IMR-90 (cell line): ENCODE measurements around the gene RORC. TPM values are rescaled to one million over a fixed set of nuclear protein-coding genes. Genes with fewer than 3 reads are reported as not detected.
"Not testable (repeated sequence)": the region's sequence is repeated elsewhere in the genome, so short reads cannot be mapped to it uniquely, and the experiment has no call there.

Experiments used
- ATAC-seq: fragments of 200-7000 bp; cut with Tn5 transposase; 2 replicates; pipeline ENCODE4 v1.9.1; 2020; ENCODE audit warnings: low read depth, mild to moderate bottlenecking, moderate library complexity
- BruUV-seq: library from RNA; stranded (reverse); fragments of 400-500 nt; replicated peaks from 2 replicates; lab custom pipeline; 2021; lab: Mats Ljungman, UMichigan
- CTCF ChIA-PET: fragments of 300-600 bp; formaldehyde crosslinking; extraction: SDS; loops from one replicate; lab custom pipeline; 2021; ENCODE audit warnings: antibody characterized with exemption; lab: Yijun Ruan, JAX
- POLR2A ChIA-PET: fragments of 300-600 bp; sonication (Branson Sonifier 250); formaldehyde crosslinking; loops from one replicate; lab custom pipeline; 2022; ENCODE audit warnings: antibody characterized with exemption; ENCODE audit not compliant: unreplicated experiment; lab: Charles Lee
- DNase-seq: peaks from one replicate; pipeline ENCODE4 v3.0.0; 2013
- H2AFZ ChIP-seq: replicated peaks from 2 replicates; pipeline ENCODE3; 2013; ENCODE audit warnings: low read length, mild to moderate bottlenecking; ENCODE audit not compliant: poor library complexity
- H2AK5ac ChIP-seq: 2 replicates; pipeline ENCODE4 v1.6.1; 2013; ENCODE audit warnings: low read depth, low read length, inconsistent platforms
- H2AK9ac ChIP-seq: replicated peaks from 2 replicates; pipeline ENCODE3; 2013; ENCODE audit warnings: mild to moderate bottlenecking, low read depth, low read length, moderate library complexity; ENCODE audit not compliant: poor library complexity
- H2BK120ac ChIP-seq: 2 replicates; pipeline ENCODE4 v1.6.1; 2013; ENCODE audit warnings: low read depth, low read length, inconsistent platforms
- H2BK15ac ChIP-seq: 3 replicates; pipeline ENCODE4 v1.6.1; 2013; ENCODE audit warnings: low read depth, low read length, inconsistent platforms
- H2BK20ac ChIP-seq: 2 replicates; pipeline ENCODE4 v1.6.1; 2013; ENCODE audit warnings: low read depth, mild to moderate bottlenecking, inconsistent platforms, low read length, moderate library complexity
- H2BK5ac ChIP-seq: 2 replicates; pipeline ENCODE4 v1.6.1; 2013; ENCODE audit warnings: mild to moderate bottlenecking, low read depth, low read length, inconsistent platforms; ENCODE audit not compliant: poor library complexity, severe bottlenecking
- H3K14ac ChIP-seq: replicated peaks from 2 replicates; pipeline ENCODE4 v1.6.1; 2013; ENCODE audit warnings: low read depth, low read length, inconsistent platforms
- H3K18ac ChIP-seq: 2 replicates; pipeline ENCODE4 v1.6.1; 2013; ENCODE audit warnings: low read depth, low read length, control low read depth
- H3K23ac ChIP-seq: 2 replicates; pipeline ENCODE4 v1.6.1; 2013; ENCODE audit warnings: low read depth, low read length, inconsistent platforms
- H3K27ac ChIP-seq: 2 replicates; pipeline ENCODE4 v1.5.1; 2013; ENCODE audit warnings: mild to moderate bottlenecking, control low read depth, low read length; ENCODE audit not compliant: insufficient read depth
- H3K27me3 ChIP-seq: 2 replicates; pipeline ENCODE4 v1.6.1; 2013; ENCODE audit warnings: low read length; ENCODE audit not compliant: control insufficient read depth, insufficient read depth
- H3K36me3 ChIP-seq: 2 replicates; pipeline ENCODE4 v1.6.1; 2013; ENCODE audit warnings: low read length, mixed read lengths; ENCODE audit not compliant: control insufficient read depth, insufficient read depth
- H3K4ac ChIP-seq: 2 replicates; pipeline ENCODE4 v1.6.1; 2013; ENCODE audit warnings: low read depth, low read length, inconsistent platforms
- H3K4me1 ChIP-seq: 2 replicates; pipeline ENCODE4 v1.6.1; 2013; ENCODE audit warnings: low read length, mixed read lengths; ENCODE audit not compliant: control insufficient read depth, insufficient read depth
- H3K4me2 ChIP-seq: 2 replicates; pipeline ENCODE4 v1.6.1; 2013; ENCODE audit warnings: low read depth, mild to moderate bottlenecking, control low read depth, low read length, moderate library complexity
- H3K4me3 ChIP-seq: 2 replicates; pipeline ENCODE4 v1.5.1; 2013; ENCODE audit warnings: low read depth, mild to moderate bottlenecking, control low read depth, low read length, moderate library complexity; ENCODE audit not compliant: insufficient read depth
- H3K56ac ChIP-seq: 2 replicates; pipeline ENCODE4 v1.6.1; 2013; ENCODE audit warnings: low read length, inconsistent platforms; ENCODE audit not compliant: insufficient read depth; ENCODE audit errors: extremely low read depth
- H3K79me1 ChIP-seq, 2 experiments: 2 replicates each; pipeline ENCODE4 v1.6.1; 2013; ENCODE audit warnings: low read length in 2 of 2, inconsistent platforms in 1 of 2, low read depth in 1 of 2
- H3K9ac ChIP-seq: 2 replicates; pipeline ENCODE4 v1.6.1; 2013; ENCODE audit warnings: low read depth, low read length, control low read depth
- H3K9me1 ChIP-seq: 2 replicates; pipeline ENCODE4 v1.6.1; 2013; ENCODE audit warnings: low read length, inconsistent platforms; ENCODE audit not compliant: insufficient read depth
- H3K9me3 ChIP-seq: 2 replicates; pipeline ENCODE4 v1.6.1; 2013; ENCODE audit warnings: low read length; ENCODE audit not compliant: control insufficient read depth, insufficient read depth
- H4K20me1 ChIP-seq: 2 replicates; pipeline ENCODE4 v1.6.1; 2013; ENCODE audit warnings: low read length, inconsistent platforms; ENCODE audit not compliant: insufficient read depth
- H4K5ac ChIP-seq: 2 replicates; pipeline ENCODE4 v1.6.1; 2013; ENCODE audit warnings: mild to moderate bottlenecking, low read depth, low read length, control low read depth
- H4K8ac ChIP-seq, 2 experiments: 2 replicates each; pipeline ENCODE4 v1.6.1; 2013; ENCODE audit warnings: low read depth in 2 of 2, low read length in 2 of 2, control low read depth in 1 of 2, inconsistent platforms in 1 of 2
- H4K91ac ChIP-seq: 2 replicates; pipeline ENCODE4 v1.6.1; 2013; ENCODE audit warnings: low read depth, low read length, inconsistent platforms; ENCODE audit not compliant: insufficient read depth
- WGBS, 2 experiments: methylation state at CpG; one replicate each; pipeline versions ENCODE4 v1.1.5 to v1.1.7; 2013; ENCODE audit warnings: missing lambda C conversion rate in 2 of 2; ENCODE audit not compliant: insufficient read length in 1 of 2; ENCODE audit errors: extremely low coverage in 2 of 2; 5-methylcytosine and 5-hydroxymethylcytosine counted together
- dilution Hi-C: fragments of 300-500 bp; cut with HindIII; formaldehyde crosslinking; loops from one replicate; pipeline ENCODE4 v1.14.3; 2018; ENCODE audit warnings: low sequenced_read_pairs; ENCODE audit not compliant: unreplicated experiment
- in situ Hi-C: fragments of 300-500 bp; cut with MboI; formaldehyde crosslinking; loops from 3 replicates; pipeline ENCODE4 v1.14.3; 2019; ENCODE audit warnings: low sequenced_read_pairs, inconsistent platforms, mixed read lengths
- intact Hi-C: fragments of 100-400 bp; cut with micrococcal nuclease; formaldehyde crosslinking; loops from 2 replicates; pipeline ENCODE4 v1.10.0; 2022
- polyA plus RNA-seq, 3 experiments: library from polyadenylated mRNA; depleted of rRNA; stranded (reverse); fragments of >200 nt; gene quantifications; 2 replicates each; pipeline ENCODE4 v1.2.3, GENCODE V29; 2012; ENCODE audit warnings: low replicate concordance in 1 of 3
- total RNA-seq: library from RNA; depleted of rRNA; stranded (reverse); fragments of >200 nt; gene quantifications from 2 replicates; pipeline ENCODE4 v1.2.3, GENCODE V29; 2012

Gene RORC
- total and polyA plus RNA-seq, 2 of the 4 experiments (the other 2 are of a cell fraction) = not detected

GRCh38 chr1:151782026-151782425 is 49.6 kb downstream of the RORC start:
- H3K79me1 ChIP-seq, BruUV-seq, H3K14ac ChIP-seq, H3K4me1 ChIP-seq, H3K9me1 ChIP-seq, H3K4me3 ChIP-seq, H3K18ac ChIP-seq, in situ Hi-C loops, H2BK20ac ChIP-seq, H3K36me3 ChIP-seq, H2BK15ac ChIP-seq, H2BK5ac ChIP-seq, ATAC-seq, H3K9ac ChIP-seq, H2BK120ac ChIP-seq, H4K8ac ChIP-seq, CTCF ChIA-PET, H4K20me1 ChIP-seq, H3K23ac ChIP-seq, H4K5ac ChIP-seq, DNase-seq, H3K4me2 ChIP-seq, H2AK5ac ChIP-seq, H3K56ac ChIP-seq, H2AK9ac ChIP-seq, H2AFZ ChIP-seq, intact Hi-C loops, POLR2A ChIA-PET, H3K9me3 ChIP-seq, H3K27ac ChIP-seq, H3K4ac ChIP-seq, H4K91ac ChIP-seq: not testable (repeated sequence)
- peaks cover 21% of the 10 kb centered on the region for H3K27me3 ChIP-seq
- dilution Hi-C loops = loop anchor here (25.0 kb wide), 1 partner anchor 105 kb away; no protein-coding TSS in a partner anchor
- 20% methylated on average over 1 of the region's 5 CpGs; no CpG with 5 or more reads in 1 of the 2 experiments for WGBS, 2 experiments

GRCh38 chr1:151780736-151781135 is 50.9 kb downstream of the RORC start:
- H3K9me3 ChIP-seq, intact Hi-C loops, H3K4me3 ChIP-seq, H4K5ac ChIP-seq, H4K91ac ChIP-seq, H3K23ac ChIP-seq, H2BK120ac ChIP-seq, CTCF ChIA-PET, H3K79me1 ChIP-seq, H3K9ac ChIP-seq, BruUV-seq, H3K4me2 ChIP-seq, H2BK5ac ChIP-seq, POLR2A ChIA-PET, H4K8ac ChIP-seq, H3K4me1 ChIP-seq, H2AFZ ChIP-seq, H3K56ac ChIP-seq, in situ Hi-C loops, H3K27ac ChIP-seq, H3K9me1 ChIP-seq, H2BK15ac ChIP-seq, H2AK9ac ChIP-seq, H2BK20ac ChIP-seq, DNase-seq, H3K4ac ChIP-seq, H4K20me1 ChIP-seq, ATAC-seq, H3K14ac ChIP-seq, H2AK5ac ChIP-seq, H3K18ac ChIP-seq, H3K36me3 ChIP-seq: not testable (repeated sequence)
- dilution Hi-C loops = loop anchor here (25.0 kb wide), 1 partner anchor 107 kb away; no protein-coding TSS in a partner anchor
- WGBS, 2 experiments = 60% methylated on average over 1 of the region's 5 CpGs; no CpG with 5 or more reads in 1 of the 2 experiments
- peaks cover 17% of the 10 kb centered on the region for H3K27me3 ChIP-seq
